HEK293 (cell line): Measurements from ENCODE around the gene ABCG1.

ENCODE experiments used
- CTCF ChIA-PET: fragments of 350-600 bp; formaldehyde crosslinking; extraction: SDS; loops from one replicate; lab custom pipeline; 2021; ENCODE audit warnings: antibody characterized with exemption; lab: Yijun Ruan, JAX
- POLR2A ChIA-PET: fragments of 300-600 bp; formaldehyde crosslinking; extraction: SDS; loops from one replicate; lab custom pipeline; 2020; ENCODE audit warnings: antibody characterized with exemption, inconsistent platforms; lab: Yijun Ruan, JAX
- H3K27ac ChIP-seq: fragments of 200-500 bp; sonication (Bioruptor generic); 2 replicates; pipeline ENCODE4 v1.5.1; 2014; ENCODE audit warnings: low read depth, low read length, control low read depth, inconsistent platforms; ENCODE audit errors: extremely low read depth
- H3K36me3 ChIP-seq, 2 experiments: fragments of 200-500 bp in 1 of 2; sonication (Bioruptor generic) in 1 of 2; 1 replicate in 1 of 2; 2 replicates in 1 of 2; pipeline ENCODE4 v1.5.1; 2014 to 2017; ENCODE audit warnings: inconsistent platforms in 2 of 2, low read length in 2 of 2; ENCODE audit not compliant: control insufficient read depth in 2 of 2, insufficient read depth in 1 of 2
- H3K4me1 ChIP-seq: fragments of 200-500 bp; sonication (Bioruptor generic); 2 replicates; pipeline ENCODE4 v1.5.1; 2014; ENCODE audit warnings: mild to moderate bottlenecking, low read length, inconsistent platforms; ENCODE audit not compliant: control insufficient read depth, insufficient read depth
- H3K4me3 ChIP-seq: 2 replicates; pipeline ENCODE4 v1.5.1; 2011; ENCODE audit warnings: low read depth, mild to moderate bottlenecking, control low read depth, low read length, moderate library complexity
- H3K9me3 ChIP-seq: fragments of 200-500 bp; sonication (Bioruptor generic); 2 replicates; pipeline ENCODE4 v1.5.1; 2014; ENCODE audit warnings: low read depth, low read length, inconsistent platforms; ENCODE audit not compliant: control insufficient read depth, insufficient read depth
- GLIS2 ChIP-seq: fragments of 450-650 bp; formaldehyde crosslinking; IDR thresholded peaks from 2 replicates; pipeline ENCODE4 v1.5.1; 2016; ENCODE audit warnings: missing biosample characterization, missing genetic modification characterization
- KLF1 ChIP-seq: fragments of 450-650 bp; formaldehyde crosslinking; IDR thresholded peaks from 2 replicates; pipeline ENCODE4 v1.5.1; 2016; ENCODE audit warnings: missing biosample characterization, missing genetic modification characterization
- PBX3 ChIP-seq: sonication (generic); formaldehyde crosslinking; IDR thresholded peaks from 2 replicates; pipeline ENCODE4 v1.8.1; 2022; ENCODE audit warnings: mild to moderate bottlenecking, moderate library complexity, missing genetic modification reagents
- ZNF174 ChIP-seq: fragments of 450-650 bp; formaldehyde crosslinking; IDR thresholded peaks from 2 replicates; pipeline ENCODE4 v1.5.0; 2017; ENCODE audit warnings: missing biosample characterization, mild to moderate bottlenecking, missing genetic modification characterization
- ZNF239 ChIP-seq: fragments of 450-650 bp; formaldehyde crosslinking; IDR thresholded peaks from 2 replicates; pipeline ENCODE4 v1.5.1; 2016; ENCODE audit warnings: missing biosample characterization, missing genetic modification characterization
- ZNF391 ChIP-seq: fragments of 450-650 bp; formaldehyde crosslinking; IDR thresholded peaks from 2 replicates; pipeline ENCODE4 v1.5.1; 2016; ENCODE audit warnings: low read depth, missing biosample characterization, missing genetic modification characterization, borderline replicate concordance
- ZNF423 ChIP-seq: fragments of 450-650 bp; formaldehyde crosslinking; IDR thresholded peaks from 2 replicates; pipeline ENCODE4 v1.5.1; 2016; ENCODE audit warnings: missing biosample characterization, missing genetic modification characterization
- ZNF510 ChIP-seq: fragments of 450-650 bp; formaldehyde crosslinking; IDR thresholded peaks from 2 replicates; pipeline ENCODE4 v1.5.1; 2018; ENCODE audit warnings: mild to moderate bottlenecking, missing genetic modification characterization, missing biosample characterization; ENCODE audit not compliant: insufficient replicate concordance
- ZNF560 ChIP-seq: fragments of 450-650 bp; formaldehyde crosslinking; IDR thresholded peaks from 2 replicates; pipeline ENCODE4 v1.5.1; 2017; ENCODE audit warnings: missing biosample characterization, missing genetic modification characterization, borderline replicate concordance
- ZNF610 ChIP-seq: fragments of 450-650 bp; formaldehyde crosslinking; IDR thresholded peaks from 2 replicates; pipeline ENCODE4 v1.5.1; 2016; ENCODE audit warnings: missing biosample characterization, missing genetic modification characterization, borderline replicate concordance
- ZNF670 ChIP-seq: fragments of 450-650 bp; formaldehyde crosslinking; IDR thresholded peaks from 2 replicates; pipeline ENCODE4 v1.5.1; 2016; ENCODE audit warnings: missing biosample characterization, missing genetic modification characterization, low read depth
- ZNF776 ChIP-seq: fragments of 450-650 bp; formaldehyde crosslinking; IDR thresholded peaks from 2 replicates; pipeline ENCODE4 v1.5.0; 2017; ENCODE audit warnings: missing biosample characterization, missing genetic modification characterization, borderline replicate concordance
- ZSCAN16 ChIP-seq: fragments of 450-650 bp; formaldehyde crosslinking; IDR thresholded peaks from 2 replicates; pipeline ENCODE4 v1.5.1; 2016; ENCODE audit warnings: missing biosample characterization, missing genetic modification characterization
- ZSCAN30 ChIP-seq: fragments of 450-650 bp; IDR thresholded peaks from 2 replicates; pipeline ENCODE4 v1.5.1; 2018; ENCODE audit warnings: missing biosample characterization, mild to moderate bottlenecking, missing genetic modification characterization, moderate library complexity
- TF ChIP-seq, protein P1 (sequence below): fragments of 450-650 bp; formaldehyde crosslinking; IDR thresholded peaks from 2 replicates; pipeline ENCODE4 v1.5.1; 2017; ENCODE audit warnings: missing biosample characterization, missing genetic modification characterization
- TF ChIP-seq, protein P2 (sequence below): fragments of 450-650 bp; formaldehyde crosslinking; IDR thresholded peaks from 2 replicates; pipeline ENCODE4 v1.5.1; 2017; ENCODE audit warnings: missing biosample characterization, missing genetic modification characterization
- TF ChIP-seq, protein P3 (sequence below): fragments of 450-650 bp; formaldehyde crosslinking; IDR thresholded peaks from 2 replicates; pipeline ENCODE4 v1.5.0; 2017; ENCODE audit warnings: missing biosample characterization, missing genetic modification characterization, borderline replicate concordance
- TF ChIP-seq, protein P4 (sequence below): fragments of 450-650 bp; formaldehyde crosslinking; IDR thresholded peaks from 2 replicates; pipeline ENCODE4 v1.5.1; 2016; ENCODE audit warnings: missing biosample characterization, missing genetic modification characterization

ABCG1 gene

DNA sequence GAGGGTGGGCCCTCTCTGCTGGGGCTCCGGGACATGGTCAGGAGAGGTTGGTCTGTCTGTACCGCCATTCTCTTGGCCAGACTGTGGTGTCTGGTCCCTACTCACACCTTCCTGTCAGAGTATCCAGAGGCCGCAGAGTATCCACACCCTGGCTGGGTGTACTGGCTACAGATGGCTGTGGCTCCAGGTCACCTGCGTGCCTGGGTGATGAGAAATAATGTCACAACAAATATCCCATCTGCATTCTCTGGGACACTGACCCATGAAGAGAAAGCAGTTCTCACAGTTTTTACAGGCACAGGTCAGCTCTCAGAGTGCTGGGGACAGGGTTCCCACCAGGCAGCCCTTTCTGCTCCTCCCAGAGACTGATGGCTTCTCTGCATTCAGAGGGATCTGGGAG is 37.4 kb downstream of the ABCG1 start:
- Histone ChIP-seq H3K9me3 (no peaks in the 10 kb centered on the region), H3K36me3 (no peaks in the 10 kb centered on the region), H3K27ac (no peak overlapping the region), H3K4me3 (no peak overlapping the region), H3K4me1 (no peaks in the 10 kb centered on the region)
- POLR2A ChIA-PET: no interaction called here
- TF ChIP-seq ZNF560 (tag by site-specific recombination) (no peak), ZNF239 (tag by site-specific recombination) (no peak), KLF1 (tag by site-specific recombination) (no peak), ZNF510 (tag by site-specific recombination) (no peak), ZNF391 (no peak)
- TF ChIP-seq, protein P1, sequence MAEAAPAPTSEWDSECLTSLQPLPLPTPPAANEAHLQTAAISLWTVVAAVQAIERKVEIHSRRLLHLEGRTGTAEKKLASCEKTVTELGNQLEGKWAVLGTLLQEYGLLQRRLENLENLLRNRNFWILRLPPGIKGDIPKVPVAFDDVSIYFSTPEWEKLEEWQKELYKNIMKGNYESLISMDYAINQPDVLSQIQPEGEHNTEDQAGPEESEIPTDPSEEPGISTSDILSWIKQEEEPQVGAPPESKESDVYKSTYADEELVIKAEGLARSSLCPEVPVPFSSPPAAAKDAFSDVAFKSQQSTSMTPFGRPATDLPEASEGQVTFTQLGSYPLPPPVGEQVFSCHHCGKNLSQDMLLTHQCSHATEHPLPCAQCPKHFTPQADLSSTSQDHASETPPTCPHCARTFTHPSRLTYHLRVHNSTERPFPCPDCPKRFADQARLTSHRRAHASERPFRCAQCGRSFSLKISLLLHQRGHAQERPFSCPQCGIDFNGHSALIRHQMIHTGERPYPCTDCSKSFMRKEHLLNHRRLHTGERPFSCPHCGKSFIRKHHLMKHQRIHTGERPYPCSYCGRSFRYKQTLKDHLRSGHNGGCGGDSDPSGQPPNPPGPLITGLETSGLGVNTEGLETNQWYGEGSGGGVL: no peak
- CTCF ChIA-PET: interaction anchor here (0.7 to 1.6 kb wide), 5 partner anchors 18 to 92 kb away, joined by 3 to 6 read pairs (median 3); no protein-coding TSS in a partner anchor

- no peaks in the 10 kb centered on the region for H3K4me1 ChIP-seq
- POLR2A ChIA-PET: no interaction called here
Measured at GRCh38 chr21:42257091-42257765, 38.3 kb downstream of the ABCG1 start.

GRCh38 chr21:42258150-42258884 is 39.4 kb downstream of the ABCG1 start:
- ChIA-PET CTCF (interaction anchor here (0.5 to 3.7 kb wide), 42 partner anchors 9 to 567 kb away, joined by 3 to 46 read pairs (median 4); no protein-coding TSS in a partner anchor), POLR2A (interaction anchor here (0.6 to 1.2 kb wide), 2 partner anchors 110 to 143 kb away, joined by 3 read pairs; no protein-coding TSS in a partner anchor)
- Histone ChIP-seq H3K9me3 (no peaks in the 10 kb centered on the region), H3K4me3 (no peak overlapping the region), H3K36me3 (no peaks in the 10 kb centered on the region), H3K4me1 (no peaks in the 10 kb centered on the region), H3K27ac (no peak overlapping the region)
- TF ChIP-seq ZNF776 (tag by site-specific recombination): no peak
- TF ChIP-seq, protein P2, sequence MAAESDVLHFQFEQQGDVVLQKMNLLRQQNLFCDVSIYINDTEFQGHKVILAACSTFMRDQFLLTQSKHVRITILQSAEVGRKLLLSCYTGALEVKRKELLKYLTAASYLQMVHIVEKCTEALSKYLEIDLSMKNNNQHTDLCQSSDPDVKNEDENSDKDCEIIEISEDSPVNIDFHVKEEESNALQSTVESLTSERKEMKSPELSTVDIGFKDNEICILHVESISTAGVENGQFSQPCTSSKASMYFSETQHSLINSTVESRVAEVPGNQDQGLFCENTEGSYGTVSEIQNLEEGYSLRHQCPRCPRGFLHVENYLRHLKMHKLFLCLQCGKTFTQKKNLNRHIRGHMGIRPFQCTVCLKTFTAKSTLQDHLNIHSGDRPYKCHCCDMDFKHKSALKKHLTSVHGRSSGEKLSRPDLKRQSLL (tag by site-specific recombination): no peak
- peak; percentile 48 for TF ChIP-seq GLIS2 (tag by site-specific recombination)
- TF ChIP-seq ZNF423: 0 out of 2 replicates have a peak, but pooled peaks have one; percentile 28
- TF ChIP-seq, protein P3, sequence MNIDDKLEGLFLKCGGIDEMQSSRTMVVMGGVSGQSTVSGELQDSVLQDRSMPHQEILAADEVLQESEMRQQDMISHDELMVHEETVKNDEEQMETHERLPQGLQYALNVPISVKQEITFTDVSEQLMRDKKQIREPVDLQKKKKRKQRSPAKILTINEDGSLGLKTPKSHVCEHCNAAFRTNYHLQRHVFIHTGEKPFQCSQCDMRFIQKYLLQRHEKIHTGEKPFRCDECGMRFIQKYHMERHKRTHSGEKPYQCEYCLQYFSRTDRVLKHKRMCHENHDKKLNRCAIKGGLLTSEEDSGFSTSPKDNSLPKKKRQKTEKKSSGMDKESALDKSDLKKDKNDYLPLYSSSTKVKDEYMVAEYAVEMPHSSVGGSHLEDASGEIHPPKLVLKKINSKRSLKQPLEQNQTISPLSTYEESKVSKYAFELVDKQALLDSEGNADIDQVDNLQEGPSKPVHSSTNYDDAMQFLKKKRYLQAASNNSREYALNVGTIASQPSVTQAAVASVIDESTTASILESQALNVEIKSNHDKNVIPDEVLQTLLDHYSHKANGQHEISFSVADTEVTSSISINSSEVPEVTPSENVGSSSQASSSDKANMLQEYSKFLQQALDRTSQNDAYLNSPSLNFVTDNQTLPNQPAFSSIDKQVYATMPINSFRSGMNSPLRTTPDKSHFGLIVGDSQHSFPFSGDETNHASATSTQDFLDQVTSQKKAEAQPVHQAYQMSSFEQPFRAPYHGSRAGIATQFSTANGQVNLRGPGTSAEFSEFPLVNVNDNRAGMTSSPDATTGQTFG (tag by site-specific recombination): no peak
- no peak for TF ChIP-seq ZNF610
- no peak for TF ChIP-seq ZNF174

More at GRCh38 chr21:42257091-42257765, 38.3 kb downstream of the ABCG1 start:
- Histone ChIP-seq H3K9me3 (no peaks in the 10 kb centered on the region), H3K36me3 (no peaks in the 10 kb centered on the region)
- TF ChIP-seq ZSCAN30 (tag by site-specific recombination): no peak
- TF ChIP-seq ZNF670: no peak
- TF ChIP-seq, protein P4, sequence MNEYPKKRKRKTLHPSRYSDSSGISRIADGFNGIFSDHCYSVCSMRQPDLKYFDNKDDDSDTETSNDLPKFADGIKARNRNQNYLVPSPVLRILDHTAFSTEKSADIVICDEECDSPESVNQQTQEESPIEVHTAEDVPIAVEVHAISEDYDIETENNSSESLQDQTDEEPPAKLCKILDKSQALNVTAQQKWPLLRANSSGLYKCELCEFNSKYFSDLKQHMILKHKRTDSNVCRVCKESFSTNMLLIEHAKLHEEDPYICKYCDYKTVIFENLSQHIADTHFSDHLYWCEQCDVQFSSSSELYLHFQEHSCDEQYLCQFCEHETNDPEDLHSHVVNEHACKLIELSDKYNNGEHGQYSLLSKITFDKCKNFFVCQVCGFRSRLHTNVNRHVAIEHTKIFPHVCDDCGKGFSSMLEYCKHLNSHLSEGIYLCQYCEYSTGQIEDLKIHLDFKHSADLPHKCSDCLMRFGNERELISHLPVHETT (tag by site-specific recombination): no peak
- TF ChIP-seq PBX3 (CRISPR knock-in tag): no peak
- TF ChIP-seq ZSCAN16 (tag by site-specific recombination): no peak
- TF ChIP-seq, protein P2 (tag by site-specific recombination): no peak
- TF ChIP-seq, all 188 proteins: peak for 0
- no peak overlapping the region for H3K27ac ChIP-seq
- H3K4me3 ChIP-seq: no peak overlapping the region
- CTCF ChIA-PET: interaction anchor here (0.6 to 1.6 kb wide), 10 partner anchors 14 to 357 kb away, joined by 3 to 6 read pairs (median 3); no protein-coding TSS in a partner anchor
